ENCODE results near the gene DOCK2. TPM values are rescaled to one million over a fixed set of nuclear protein-coding genes. Genes with fewer than 3 reads are reported as not detected.

Gene DOCK2
- total and polyA plus RNA-seq, 9 of the 15 experiments (the other 6 are each of a cell fraction or from before 2014, with no cell fraction given), result 4.5 to 42.6 (median 20.5) TPM

- no peak for FAIRE-seq
- H3K4me1 ChIP-seq (replicated peaks in 1 of 2; ENCODE audit: control insufficient read depth in 2 of 2, insufficient read depth in 2 of 2, low read length in 2 of 2), result no peaks in the 10 kb centered on the region
- in situ Hi-C loops (cut with MboI) (no loop called here), intact Hi-C loops (cut with micrococcal nuclease) (no loop called here)
- DNase-seq (ENCODE audit: extremely low read depth in 1 of 4, low spot score in 3 of 4), result no peak
- H3K4me2 ChIP-seq (ENCODE audit: insufficient read depth, low read length), result no peak overlapping the region
- ATAC-seq, result no peak
- no peaks in the 10 kb centered on the region for H3K36me3 ChIP-seq (ENCODE audit: control insufficient read depth, insufficient read depth, low read length)
- no peaks in the 10 kb centered on the region for H3K9me1 ChIP-seq (ENCODE audit: control insufficient read depth, insufficient read depth, low read length)
- H3K9ac ChIP-seq (ENCODE audit: insufficient read depth in 1 of 2, low read depth in 2 of 2, low read length in 2 of 2), result no peak overlapping the region
- CTCF ChIA-PET (ENCODE audit: low intra/inter-chr PET ratio), result no interaction called here
- H3K4me3 ChIP-seq, result no peak overlapping the region
- H4K20me1 ChIP-seq (replicated peaks; ENCODE audit: control insufficient read depth, insufficient read depth, low read length), result no peaks in the 10 kb centered on the region
- no peak overlapping the region for H3K27ac ChIP-seq (ENCODE audit: extremely low read depth, low read depth, low read length)
- no peaks in the 10 kb centered on the region for H3K27me3 ChIP-seq (ENCODE audit: control insufficient read depth in 2 of 2, insufficient read depth in 2 of 2, low read length in 2 of 2)
- H2AFZ ChIP-seq (ENCODE audit: low read depth, low read length), result no peak overlapping the region
- no peaks in the 10 kb centered on the region for H3K79me2 ChIP-seq (ENCODE audit: control insufficient read depth, insufficient read depth, low read length)
- 10% methylated on average over 1 of the region's 1 CpG for WGBS (ENCODE audit: insufficient coverage, low coverage, missing lambda C conversion rate)
- no peaks in the 10 kb centered on the region for H3K9me3 ChIP-seq (replicated peaks; ENCODE audit: control insufficient read depth, insufficient read depth, low read depth, low read length)
- BruUV-seq (replicated peaks), result no TSS peak
- POLR2A ChIA-PET, result no interaction called here
- TF ChIP-seq MXI1 (IDR thresholded peaks at IDR 0.05; ENCODE audit: low read depth, low read length), result no peak
- TF ChIP-seq SIX5 (IDR thresholded peaks at IDR 0.05; ENCODE audit: borderline replicate concordance in 1 of 2, insufficient read depth in 1 of 2, low read depth in 1 of 2, low read length in 2 of 2), result no peak
- TF ChIP-seq E4F1 (CRISPR knock-in tag; IDR thresholded peaks at IDR 0.05; ENCODE audit: borderline replicate concordance), result no peak
- no peak for TF ChIP-seq SMARCE1 (IDR thresholded peaks at IDR 0.05)
- no peak for TF ChIP-seq E2F5 (CRISPR knock-in tag; IDR thresholded peaks at IDR 0.05)
- TF ChIP-seq ID3 (CRISPR knock-in tag; IDR thresholded peaks at IDR 0.05), result no peak
- TF ChIP-seq ID3 (tag; IDR thresholded peaks at IDR 0.05), result no peak
- no peak for TF ChIP-seq BCOR (IDR thresholded peaks at IDR 0.05)
- TF ChIP-seq PHF20 (IDR thresholded peaks at IDR 0.05; ENCODE audit: partially characterized antibody), result no peak
- TF ChIP-seq MAFF (IDR thresholded peaks at IDR 0.05; ENCODE audit: low read length), result no peak
- TF ChIP-seq CBFA2T2 (conservative IDR thresholded peaks at IDR 0.05), result no peak
- no peak for TF ChIP-seq RREB1 (CRISPR knock-in tag; IDR thresholded peaks at IDR 0.05)
- TF ChIP-seq CBFA2T3 (IDR thresholded peaks at IDR 0.05), result no peak
- no peak for TF ChIP-seq NONO (IDR thresholded peaks at IDR 0.05; ENCODE audit: low read depth in 2 of 2, low read length in 1 of 2)
- no peak for TF ChIP-seq ZNF77 (CRISPR knock-in tag; IDR thresholded peaks at IDR 0.05)
Measured at GRCh38 chr5:169615561-169615960, 21.5 kb upstream of the DOCK2 start.

Data from K562 (cell line).